Ascending aorta (tissue), 2 donors: ENCODE measurements around the gene ADAT1. TPM values are rescaled to one million over a fixed set of nuclear protein-coding genes. Genes with fewer than 3 reads are reported as not detected.

Experiments used
- DNase-seq, 2 donors: peaks; one replicate each; pipeline ENCODE4 v3.0.0-alpha.2; 2019; ENCODE audit warnings: low spot score in 2 of 2
- H3K27ac ChIP-seq, 2 donors: fragments of 200-600 bp; sonication (generic); one replicate each; pipeline ENCODE4 v1.5.1; 2016 to 2017; ENCODE audit warnings: mild to moderate bottlenecking in 1 of 2
- H3K27me3 ChIP-seq: fragments of 200-600 bp; sonication (generic); one replicate; pipeline ENCODE4 v1.5.1; 2017
- H3K36me3 ChIP-seq, 2 donors: fragments of 200-600 bp; sonication (generic); one replicate each; pipeline ENCODE4 v1.5.1; 2016
- H3K4me1 ChIP-seq, 2 donors: fragments of 200-600 bp; sonication (generic); one replicate each; pipeline ENCODE4 v1.5.1; 2016 to 2017; ENCODE audit warnings: mild to moderate bottlenecking in 1 of 2
- H3K4me3 ChIP-seq, 2 donors: fragments of 200-600 bp; sonication (generic); one replicate each; pipeline ENCODE4 v1.5.1; 2016 to 2017; ENCODE audit warnings: mild to moderate bottlenecking in 1 of 2
- H3K9me3 ChIP-seq, 2 donors: fragments of 200-600 bp; sonication (generic); one replicate each; pipeline ENCODE4 v1.5.1; 2016
- CTCF ChIP-seq, 3 experiments: fragments of 200-600 bp in 2 of 3; fragments of 450-650 bp in 1 of 3; sonication (generic) in 2 of 3; IDR thresholded peaks; one replicate each; pipeline ENCODE4 v1.5.1; 2016 to 2019; ENCODE audit warnings: antibody characterized with exemption in 3 of 3, mild to moderate bottlenecking in 1 of 3, moderate library complexity in 1 of 3
- intact Hi-C: fragments of 100-400 bp; cut with DNase I; formaldehyde crosslinking; loops from one replicate; pipeline ENCODE4 v1.15.1; 2023
- total RNA-seq: library from RNA; depleted of rRNA; stranded (reverse); fragments of >200 nt; gene quantifications from one replicate; pipeline ENCODE4 v1.1.0, GENCODE V29; 2016

Gene ADAT1
- total RNA-seq, 1 donor from 2014 or later, result 21.2 TPM

DNA sequence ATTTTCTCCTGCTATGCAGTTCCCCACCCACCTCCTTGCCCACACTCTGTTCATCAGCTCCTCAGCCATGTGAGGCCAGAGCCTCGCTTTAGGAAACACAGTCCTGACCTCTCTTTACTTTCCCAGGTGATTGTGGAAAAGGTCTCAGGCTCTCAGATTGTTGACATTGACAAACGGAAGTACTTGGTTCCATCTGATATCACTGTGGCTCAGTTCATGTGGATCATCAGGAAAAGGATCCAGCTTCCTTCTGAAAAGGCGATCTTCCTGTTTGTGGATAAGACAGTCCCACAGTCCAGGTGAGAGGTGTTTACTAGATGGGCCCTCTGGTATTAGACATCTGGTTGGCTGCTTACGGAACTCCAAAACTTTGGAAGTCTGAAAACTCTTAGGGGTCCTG lies 55.2 kb downstream of the ADAT1 start:
- intact Hi-C loops, result loop anchor here (2.0 to 5.0 kb wide), 3 partner anchors 51 to 79 kb away; partner anchors contain the start of genes ADAT1, KARS1 and TERF2IP
- no peaks in the 10 kb centered on the region for H3K27me3 ChIP-seq
- peak overlapping the region in 1 of 2 donors; percentile 17 for H3K27ac ChIP-seq
- TF ChIP-seq CTCF (IDR thresholded peaks at IDR 0.05), result no peak
- peaks cover 38 to 52% of the 10 kb centered on the region in 2 donors for H3K36me3 ChIP-seq
- no peak for DNase-seq
- H3K4me1 ChIP-seq, result peaks cover 10 to 57% of the 10 kb centered on the region in 2 donors
- no peaks in the 10 kb centered on the region for H3K9me3 ChIP-seq
- peak overlapping the region in 1 of 2 donors; percentile 96 for H3K4me3 ChIP-seq

GRCh38 chr16:75566758-75567255 lies 56.3 kb downstream of the ADAT1 start:
- peaks cover 27 to 41% of the 10 kb centered on the region in 2 donors for H3K36me3 ChIP-seq
- no peak for TF ChIP-seq CTCF (IDR thresholded peaks at IDR 0.05)
- intact Hi-C loops, result loop anchor here (1.0 to 5.0 kb wide), 4 partner anchors 11 to 80 kb away; partner anchors contain the start of genes ADAT1, KARS1, TERF2IP and TMEM231
- peak overlapping the region; percentile 93 to 96 for H3K4me3 ChIP-seq
- peak overlapping the region; percentile 65 to 82 for H3K27ac ChIP-seq
- H3K27me3 ChIP-seq, result no peaks in the 10 kb centered on the region
- peaks cover 10 to 52% of the 10 kb centered on the region in 2 donors for H3K4me1 ChIP-seq
- DNase-seq, result peak in 1 of 2 donors; percentile 64
- no peaks in the 10 kb centered on the region for H3K9me3 ChIP-seq

DNA sequence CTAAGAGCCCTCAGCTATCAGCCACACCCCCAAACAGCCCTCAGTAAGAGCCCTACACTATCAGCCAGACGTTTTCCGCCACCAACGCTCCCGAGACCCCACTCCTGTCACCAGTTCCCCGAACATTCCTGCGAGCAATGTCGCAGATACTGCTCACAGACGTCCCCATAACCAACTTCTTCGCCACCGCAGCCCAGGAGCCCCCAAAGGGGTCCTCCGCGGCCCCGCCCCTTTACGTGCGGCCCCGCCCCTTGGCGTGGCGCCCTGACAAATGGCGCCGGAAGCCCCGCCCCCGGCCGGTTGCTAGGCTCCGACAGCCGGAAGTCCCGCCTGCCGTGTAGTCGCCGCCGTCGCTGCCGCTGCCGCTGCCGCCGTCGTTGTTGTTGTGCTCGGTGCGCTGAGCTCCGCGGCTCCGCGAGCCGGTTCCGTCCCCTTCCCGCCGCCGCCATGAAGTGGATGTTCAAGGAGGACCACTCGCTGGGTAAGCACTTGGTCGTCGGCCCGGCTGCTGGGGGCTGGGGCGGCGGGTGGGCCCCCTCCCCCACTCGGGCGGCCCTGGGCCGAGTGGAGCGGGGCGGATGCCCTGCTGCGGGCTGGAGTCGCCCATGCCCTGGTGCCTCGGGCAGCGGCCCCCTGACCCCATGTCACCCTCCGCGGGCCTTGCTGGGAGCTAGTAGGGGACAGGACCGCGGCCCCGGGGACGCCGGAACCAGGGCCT lies 56.9 kb downstream of the ADAT1 start, which contains the start of gene GABARAPL2:
GABARAPL2 (plus strand) TSS at position 340 of the 718 bp plus-strand sequence; CDS start at position 448, 108 bp downstream.
- H3K4me3 ChIP-seq, result peak within 1 kb of the TSS; percentile 93 to 96
- peaks cover 10 to 46% of the 10 kb centered on the region in 2 donors for H3K4me1 ChIP-seq
- peaks cover 25 to 34% of the 10 kb centered on the region in 2 donors for H3K36me3 ChIP-seq
- no peak for TF ChIP-seq CTCF (IDR thresholded peaks at IDR 0.05)
- intact Hi-C loops, result loop anchor here (1.0 to 5.0 kb wide), 4 partner anchors 10 to 81 kb away; partner anchors contain the start of genes ADAT1, KARS1, TERF2IP and TMEM231
- peak within 1 kb of the TSS; percentile 65 to 82 for H3K27ac ChIP-seq
- H3K27me3 ChIP-seq, result no peaks in the 10 kb centered on the region
- DNase-seq, result peak; percentile 23 to 90
- no peaks in the 10 kb centered on the region for H3K9me3 ChIP-seq

DNA sequence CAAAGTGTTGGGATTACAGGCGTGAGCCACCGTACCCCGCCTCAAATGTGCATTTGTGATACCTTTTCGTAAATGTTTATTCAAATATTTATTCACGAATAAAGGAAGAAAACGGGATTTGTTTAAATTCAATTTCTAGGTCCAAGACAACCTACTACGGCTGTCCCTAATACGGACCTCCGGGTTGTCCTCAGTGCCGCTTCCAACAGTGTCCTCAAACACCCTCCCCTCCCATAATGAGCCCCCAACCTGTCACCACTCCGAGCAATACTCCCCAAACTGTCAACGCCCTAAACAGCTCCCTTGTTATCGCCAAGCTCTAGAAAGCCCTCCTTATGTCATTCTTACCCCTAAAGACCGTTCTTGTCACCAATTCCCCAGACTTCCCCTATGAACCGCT lies 57.4 kb downstream of the ADAT1 start:
- peaks cover 25 to 29% of the 10 kb centered on the region in 2 donors for H3K36me3 ChIP-seq
- no peaks in the 10 kb centered on the region for H3K27me3 ChIP-seq
- intact Hi-C loops, result loop anchor here (1.0 to 5.0 kb wide), 4 partner anchors 9 to 82 kb away; partner anchors contain the start of genes ADAT1, KARS1, TERF2IP and TMEM231
- TF ChIP-seq CTCF (IDR thresholded peaks at IDR 0.05), result no peak
- no peak for DNase-seq
- no peaks in the 10 kb centered on the region for H3K9me3 ChIP-seq
- H3K27ac ChIP-seq, result peak overlapping the region in 1 of 2 donors; percentile 82
- peaks cover 10 to 41% of the 10 kb centered on the region in 2 donors for H3K4me1 ChIP-seq
- H3K4me3 ChIP-seq, result peak overlapping the region; percentile 93 to 96

DNA sequence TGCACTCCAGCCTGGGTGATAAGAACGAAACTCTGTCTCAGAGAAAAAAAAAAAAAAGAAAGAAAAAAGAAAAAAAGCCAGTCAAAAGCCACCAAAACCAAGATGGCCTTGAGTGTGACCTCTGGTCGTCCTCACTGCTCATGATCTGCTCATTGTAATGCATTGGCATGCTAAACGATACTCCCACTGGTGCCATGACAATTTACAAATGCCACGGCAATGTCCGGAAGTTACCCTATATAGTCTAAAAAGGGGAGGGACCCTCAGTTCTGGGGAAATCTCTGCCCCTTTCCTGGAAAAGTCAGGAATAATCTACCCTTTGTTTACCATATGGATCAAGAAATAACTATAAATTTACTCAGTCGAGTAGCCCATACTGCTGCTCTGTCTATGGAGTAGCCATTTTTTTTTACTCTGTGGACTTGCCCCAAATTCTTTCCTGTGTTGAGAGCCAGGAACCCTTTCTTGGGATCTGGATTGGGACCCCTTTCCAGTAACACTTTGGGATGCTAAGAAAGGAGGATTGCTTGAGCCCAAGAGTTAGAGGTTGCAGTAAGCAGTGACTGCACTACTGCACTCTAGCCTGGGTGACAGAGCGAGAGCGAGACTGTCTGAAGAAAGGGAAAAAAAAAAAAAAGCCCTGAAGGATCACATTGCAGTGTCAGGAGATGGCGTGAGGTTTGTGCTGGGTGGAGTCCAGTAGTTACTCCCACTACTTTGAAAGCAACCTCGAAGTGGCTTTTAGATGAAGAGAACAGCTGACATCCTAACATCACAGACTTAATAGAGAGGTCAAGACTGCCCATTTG lies 63.3 kb downstream of the ADAT1 start:
- no peak for DNase-seq
- no peak for TF ChIP-seq CTCF (IDR thresholded peaks at IDR 0.05)
- no peaks in the 10 kb centered on the region for H3K4me1 ChIP-seq
- H3K4me3 ChIP-seq, result no peak overlapping the region
- intact Hi-C loops, result loop anchor here (5.0 kb wide), 1 partner anchor 97 kb away; the partner anchor contains the start of gene TMEM170A
- no peak overlapping the region for H3K27ac ChIP-seq
- no peaks in the 10 kb centered on the region for H3K36me3 ChIP-seq
- no peaks in the 10 kb centered on the region for H3K27me3 ChIP-seq
- H3K9me3 ChIP-seq, result no peaks in the 10 kb centered on the region
